ENCODE results near the gene DENND1B. TPM values are rescaled to one million over a fixed set of nuclear protein-coding genes. Genes with fewer than 3 reads are reported as not detected.

Gene DENND1B
- total RNA-seq, 2 experiments from 2014 or later, result 10.8 to 12.7 TPM

DNA sequence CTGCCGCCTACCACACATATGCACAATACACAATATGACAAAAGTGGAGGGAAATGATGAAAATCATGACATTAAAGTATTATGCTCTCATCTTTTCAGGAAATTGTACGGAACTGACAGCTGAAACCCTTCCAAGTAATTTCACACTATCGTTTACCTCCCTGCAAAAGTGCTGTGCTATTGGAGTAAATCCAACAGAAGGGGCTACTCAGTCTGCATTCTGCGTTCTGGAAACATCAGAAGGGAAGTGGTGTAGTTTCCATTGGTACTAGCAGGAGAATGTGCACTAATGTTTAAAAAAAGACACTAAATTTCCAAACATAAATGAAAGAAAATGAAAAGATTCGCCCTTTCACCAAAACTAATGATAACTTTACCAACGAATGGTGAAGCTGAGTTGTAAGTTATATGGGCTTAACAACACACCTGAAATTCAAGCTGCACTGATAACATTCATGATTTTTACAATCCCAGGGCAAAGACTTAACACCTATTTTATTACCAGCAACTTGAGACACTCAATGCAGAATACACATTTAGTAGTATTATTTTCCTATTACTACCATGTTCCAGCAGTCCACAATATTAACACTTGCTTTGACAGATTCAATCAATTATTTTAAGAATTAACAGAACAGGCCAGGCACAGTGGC lies 3.2 kb downstream of the DENND1B start:
- peaks cover 68% of the 10 kb centered on the region for H3K4me1 Mint-ChIP-seq (ENCODE audit: low read depth)
- ChIA-PET CTCF (interaction anchor here (1.0 kb wide), 1 partner anchor 12 kb away, joined by 3 read pairs; no protein-coding TSS in a partner anchor), POLR2A (no interaction called here)
- no peak overlapping the region for H3K27ac Mint-ChIP-seq
- no peak for DNase-seq
- ATAC-seq, result no peak
- H3K36me3 Mint-ChIP-seq (ENCODE audit: low read depth), result peaks cover 21% of the 10 kb centered on the region
- TF ChIP-seq, protein P1, sequence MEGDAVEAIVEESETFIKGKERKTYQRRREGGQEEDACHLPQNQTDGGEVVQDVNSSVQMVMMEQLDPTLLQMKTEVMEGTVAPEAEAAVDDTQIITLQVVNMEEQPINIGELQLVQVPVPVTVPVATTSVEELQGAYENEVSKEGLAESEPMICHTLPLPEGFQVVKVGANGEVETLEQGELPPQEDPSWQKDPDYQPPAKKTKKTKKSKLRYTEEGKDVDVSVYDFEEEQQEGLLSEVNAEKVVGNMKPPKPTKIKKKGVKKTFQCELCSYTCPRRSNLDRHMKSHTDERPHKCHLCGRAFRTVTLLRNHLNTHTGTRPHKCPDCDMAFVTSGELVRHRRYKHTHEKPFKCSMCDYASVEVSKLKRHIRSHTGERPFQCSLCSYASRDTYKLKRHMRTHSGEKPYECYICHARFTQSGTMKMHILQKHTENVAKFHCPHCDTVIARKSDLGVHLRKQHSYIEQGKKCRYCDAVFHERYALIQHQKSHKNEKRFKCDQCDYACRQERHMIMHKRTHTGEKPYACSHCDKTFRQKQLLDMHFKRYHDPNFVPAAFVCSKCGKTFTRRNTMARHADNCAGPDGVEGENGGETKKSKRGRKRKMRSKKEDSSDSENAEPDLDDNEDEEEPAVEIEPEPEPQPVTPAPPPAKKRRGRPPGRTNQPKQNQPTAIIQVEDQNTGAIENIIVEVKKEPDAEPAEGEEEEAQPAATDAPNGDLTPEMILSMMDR (IDR thresholded peaks at IDR 0.05), result no peak
- H3K9me3 Mint-ChIP-seq, result no peaks in the 10 kb centered on the region
- H3K4me3 Mint-ChIP-seq, result no peak overlapping the region
- intact Hi-C loops (cut with micrococcal nuclease), result loop anchor here (10.0 kb wide), 1 partner anchor 143 kb away; the partner anchor contains the start of gene LHX9
- H3K27me3 Mint-ChIP-seq, result no peaks in the 10 kb centered on the region

DNA sequence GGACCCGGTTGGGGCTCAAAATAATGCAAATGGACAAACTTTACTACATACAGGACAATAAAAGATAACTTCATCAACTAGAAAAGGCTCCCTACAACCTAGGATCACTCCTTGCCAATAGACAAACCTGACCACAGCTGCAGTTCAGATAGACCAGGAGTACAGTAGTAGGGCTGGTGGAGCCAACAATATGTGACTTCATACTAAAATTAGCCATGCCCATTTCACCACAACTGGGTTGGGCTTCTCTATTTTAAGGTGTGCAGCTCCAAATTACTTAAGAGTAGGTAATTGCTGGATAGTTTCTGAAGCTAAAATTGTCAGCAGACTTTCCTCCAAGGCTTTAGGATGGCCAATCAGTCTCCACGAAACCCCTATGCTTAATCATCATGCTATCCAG lies 3.9 kb downstream of the DENND1B start:
- POLR2A ChIA-PET, result interaction anchor here (0.6 kb wide), 1 partner anchor 31 kb away, joined by 3 read pairs; no protein-coding TSS in a partner anchor
- CTCF ChIA-PET, result no interaction called here
- intact Hi-C loops (cut with micrococcal nuclease), result loop anchor here (10.0 kb wide), 1 partner anchor 143 kb away; the partner anchor contains the start of gene LHX9
- ATAC-seq, result no peak
- no peak overlapping the region for H3K4me3 Mint-ChIP-seq
- H3K27ac Mint-ChIP-seq, result no peak overlapping the region
- no peak for DNase-seq
- peaks cover 23% of the 10 kb centered on the region for H3K36me3 Mint-ChIP-seq (ENCODE audit: low read depth)
- TF ChIP-seq, protein P1 (IDR thresholded peaks at IDR 0.05), result no peak
- H3K27me3 Mint-ChIP-seq, result no peaks in the 10 kb centered on the region
- H3K9me3 Mint-ChIP-seq, result no peaks in the 10 kb centered on the region
- peaks cover 67% of the 10 kb centered on the region for H3K4me1 Mint-ChIP-seq (ENCODE audit: low read depth)

DNA sequence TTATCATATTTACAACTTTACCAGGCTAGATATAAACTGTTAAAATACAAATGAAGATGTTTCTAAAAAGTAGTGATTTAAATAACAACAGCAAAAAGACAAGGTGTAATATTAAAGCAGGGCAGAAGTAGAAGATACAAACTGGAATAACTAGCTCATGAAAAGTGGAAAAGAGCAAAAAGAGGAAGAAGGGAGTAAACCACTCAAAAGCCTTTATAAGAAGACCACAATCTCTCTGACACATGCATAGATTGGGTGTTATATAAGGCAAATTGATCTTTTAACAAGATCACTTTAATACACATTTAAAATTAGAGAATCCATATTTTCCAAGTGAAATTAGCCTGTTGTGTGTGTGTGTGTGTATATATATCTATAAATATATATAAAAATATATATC lies 5.0 kb downstream of the DENND1B start:
- no peaks in the 10 kb centered on the region for H3K27me3 Mint-ChIP-seq
- no peak overlapping the region for H3K4me3 Mint-ChIP-seq
- peaks cover 68% of the 10 kb centered on the region for H3K4me1 Mint-ChIP-seq (ENCODE audit: low read depth)
- H3K36me3 Mint-ChIP-seq (ENCODE audit: low read depth), result peaks cover 24% of the 10 kb centered on the region
- no peak overlapping the region for H3K27ac Mint-ChIP-seq
- ATAC-seq (no peak), DNase-seq (no peak)
- intact Hi-C loops (cut with micrococcal nuclease), result loop anchor here (10.0 kb wide), 1 partner anchor 145 kb away; the partner anchor contains the start of gene LHX9
- TF ChIP-seq, protein P1 (IDR thresholded peaks at IDR 0.05), result no peak
- ChIA-PET CTCF (interaction anchor here (1.0 to 1.4 kb wide), 2 partner anchors 9 to 99 kb away, joined by 3 to 4 read pairs; no protein-coding TSS in a partner anchor), POLR2A (no interaction called here)
- no peaks in the 10 kb centered on the region for H3K9me3 Mint-ChIP-seq

DNA sequence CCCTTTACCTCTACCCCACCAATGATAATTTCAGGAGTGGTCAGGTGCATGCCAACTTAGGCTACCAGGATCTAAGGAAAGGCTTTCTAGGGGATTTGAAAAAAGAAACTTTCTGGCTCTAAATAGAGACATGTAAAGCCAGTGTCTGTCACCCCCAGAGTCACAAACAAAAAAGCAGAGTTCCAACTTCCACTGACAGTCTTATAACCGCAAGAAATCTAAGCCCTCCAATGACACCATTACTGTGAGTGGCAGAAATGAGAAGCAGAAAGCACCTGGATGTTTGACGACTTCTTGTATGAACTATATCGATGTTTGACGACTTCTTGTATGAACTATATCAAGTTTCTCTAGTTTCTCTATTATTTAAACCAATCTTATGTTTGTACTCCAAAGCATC lies 6.0 kb downstream of the DENND1B start:
- H3K4me3 Mint-ChIP-seq, result no peak overlapping the region
- no peaks in the 10 kb centered on the region for H3K9me3 Mint-ChIP-seq
- ChIA-PET POLR2A (no interaction called here), CTCF (interaction anchor here (1.0 to 1.4 kb wide), 3 partner anchors 7 to 100 kb away, joined by 3 to 5 read pairs (median 4); no protein-coding TSS in a partner anchor)
- ATAC-seq, result no peak
- H3K27me3 Mint-ChIP-seq, result no peaks in the 10 kb centered on the region
- intact Hi-C loops (cut with micrococcal nuclease), result no loop called here
- H3K4me1 Mint-ChIP-seq (ENCODE audit: low read depth), result peaks cover 71% of the 10 kb centered on the region
- DNase-seq, result no peak
- peaks cover 23% of the 10 kb centered on the region for H3K36me3 Mint-ChIP-seq (ENCODE audit: low read depth)
- no peak overlapping the region for H3K27ac Mint-ChIP-seq
- TF ChIP-seq, protein P1 (IDR thresholded peaks at IDR 0.05), result no peak
